Caco-2 (cell line): ENCODE measurements around the gene KCNT2. TPM values are rescaled to one million over a fixed set of nuclear protein-coding genes. Genes with fewer than 3 reads are reported as not detected.

Source experiments
- BruUV-seq: library from RNA; stranded (reverse); fragments of 400-500 nt; replicated peaks from 2 replicates; lab custom pipeline; 2021; lab: Mats Ljungman, UMichigan
- CTCF ChIA-PET: fragments of 300-600 bp; sonication (Branson Sonifier 250); formaldehyde crosslinking; loops from one replicate; lab custom pipeline; 2022; ENCODE audit warnings: antibody characterized with exemption; lab: Charles Lee
- POLR2A ChIA-PET: fragments of 300-600 bp; sonication (Branson Sonifier 250); formaldehyde crosslinking; loops from one replicate; lab custom pipeline; 2022; ENCODE audit warnings: antibody characterized with exemption; lab: Charles Lee
- DNase-seq, 2 experiments: peaks; one replicate each; pipeline versions ENCODE4 v3.0.0 to v3.0.0-alpha.2; 2020 to 2022
- H3K27me3 ChIP-seq: replicated peaks from 2 replicates; pipeline ENCODE4 v1.6.0; 2011; ENCODE audit warnings: low read length; ENCODE audit not compliant: control insufficient read depth, insufficient read depth
- H3K36me3 ChIP-seq: 2 replicates; pipeline ENCODE4 v1.5.1; 2011; ENCODE audit warnings: low read length; ENCODE audit not compliant: control insufficient read depth, insufficient read depth
- H3K4me1 ChIP-seq: fragments of 250-450 bp; sonication (Bioruptor Pico); 2 replicates; pipeline ENCODE4 v1.5.1; 2020; ENCODE audit warnings: mild to moderate bottlenecking
- H3K4me3 ChIP-seq: 2 replicates; pipeline ENCODE4 v1.5.1; 2011; ENCODE audit warnings: low read depth, mild to moderate bottlenecking, control low read depth, low read length
- H3K9me3 ChIP-seq: fragments of 250-450 bp; sonication (Bioruptor Pico); 2 replicates; pipeline ENCODE4 v1.5.1; 2020; ENCODE audit warnings: mild to moderate bottlenecking, moderate library complexity
- H3K27ac Mint-ChIP-seq: one replicate; pipeline ENCODE4 v1.8.0; 2022; ENCODE audit warnings: mixed read lengths; ENCODE audit not compliant: unreplicated experiment
- H3K27me3 Mint-ChIP-seq: one replicate; pipeline ENCODE4 v1.8.0; 2022; ENCODE audit warnings: mixed read lengths; ENCODE audit not compliant: insufficient read depth, unreplicated experiment
- H3K36me3 Mint-ChIP-seq: one replicate; pipeline ENCODE4 v1.8.0; 2022; ENCODE audit warnings: mild to moderate bottlenecking, mixed read lengths; ENCODE audit not compliant: insufficient read depth, unreplicated experiment
- H3K4me1 Mint-ChIP-seq: one replicate; pipeline ENCODE4 v1.8.0; 2022; ENCODE audit warnings: low read depth, mixed read lengths; ENCODE audit not compliant: unreplicated experiment
- H3K4me3 Mint-ChIP-seq: one replicate; pipeline ENCODE4 v1.8.0; 2022; ENCODE audit warnings: mild to moderate bottlenecking, moderate library complexity, mixed read lengths; ENCODE audit not compliant: unreplicated experiment
- H3K9me3 Mint-ChIP-seq: one replicate; pipeline ENCODE4 v1.8.0; 2022; ENCODE audit warnings: mixed read lengths; ENCODE audit not compliant: unreplicated experiment
- intact Hi-C: fragments of 100-400 bp; cut with micrococcal nuclease; formaldehyde crosslinking; loops from one replicate; pipeline ENCODE4 v1.10.0; 2022; ENCODE audit not compliant: unreplicated experiment
- total RNA-seq: library from RNA; stranded (reverse); gene quantifications from 2 replicates; pipeline ENCODE4 v1.2.3, GENCODE V29; 2022
- TF ChIP-seq, protein P1 (sequence below), 2 experiments: fragments of 200-600 bp in 1 of 2; IDR thresholded peaks; 1 replicate in 1 of 2; 2 replicates in 1 of 2; pipeline versions ENCODE4 v1.5.1 to v1.8.0; 2011 to 2022; ENCODE audit warnings: antibody characterized with exemption in 1 of 2, control low read depth in 1 of 2, inconsistent platforms in 1 of 2, low read depth in 1 of 2, low read length in 1 of 2, mild to moderate bottlenecking in 1 of 2, moderate library complexity in 1 of 2; ENCODE audit not compliant: insufficient read depth in 1 of 2, severe bottlenecking in 1 of 2, unreplicated experiment in 1 of 2

KCNT2 gene
- total RNA-seq, 1 experiment from 2014 or later = not detected

DNA sequence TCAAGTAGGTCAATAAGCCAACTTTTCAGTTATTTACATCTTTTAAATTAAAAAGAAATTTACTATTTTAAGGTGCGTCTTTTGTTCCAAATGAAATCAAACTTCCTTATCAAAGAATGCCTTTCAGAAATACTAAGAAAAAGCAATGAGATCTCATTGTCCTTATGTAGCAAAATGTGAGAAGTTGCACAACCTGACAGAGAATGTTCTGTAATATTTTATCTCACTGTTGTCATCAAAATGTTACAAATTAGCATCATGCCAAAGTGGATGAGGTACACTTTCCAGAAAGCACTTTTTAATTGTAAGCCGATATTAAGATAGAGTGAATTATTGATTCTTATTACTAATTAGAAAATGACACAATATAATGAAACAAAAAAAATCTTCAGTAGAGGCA lies 50.4 kb downstream of the KCNT2 start:
- TF ChIP-seq, protein P1, sequence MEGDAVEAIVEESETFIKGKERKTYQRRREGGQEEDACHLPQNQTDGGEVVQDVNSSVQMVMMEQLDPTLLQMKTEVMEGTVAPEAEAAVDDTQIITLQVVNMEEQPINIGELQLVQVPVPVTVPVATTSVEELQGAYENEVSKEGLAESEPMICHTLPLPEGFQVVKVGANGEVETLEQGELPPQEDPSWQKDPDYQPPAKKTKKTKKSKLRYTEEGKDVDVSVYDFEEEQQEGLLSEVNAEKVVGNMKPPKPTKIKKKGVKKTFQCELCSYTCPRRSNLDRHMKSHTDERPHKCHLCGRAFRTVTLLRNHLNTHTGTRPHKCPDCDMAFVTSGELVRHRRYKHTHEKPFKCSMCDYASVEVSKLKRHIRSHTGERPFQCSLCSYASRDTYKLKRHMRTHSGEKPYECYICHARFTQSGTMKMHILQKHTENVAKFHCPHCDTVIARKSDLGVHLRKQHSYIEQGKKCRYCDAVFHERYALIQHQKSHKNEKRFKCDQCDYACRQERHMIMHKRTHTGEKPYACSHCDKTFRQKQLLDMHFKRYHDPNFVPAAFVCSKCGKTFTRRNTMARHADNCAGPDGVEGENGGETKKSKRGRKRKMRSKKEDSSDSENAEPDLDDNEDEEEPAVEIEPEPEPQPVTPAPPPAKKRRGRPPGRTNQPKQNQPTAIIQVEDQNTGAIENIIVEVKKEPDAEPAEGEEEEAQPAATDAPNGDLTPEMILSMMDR (IDR thresholded peaks at IDR 0.05; ENCODE audit: insufficient read depth in 1 of 2, low read depth in 1 of 2, low read length in 1 of 2, severe bottlenecking in 1 of 2, unreplicated experiment in 1 of 2) = no peak
- no peaks in the 10 kb centered on the region for H3K9me3 Mint-ChIP-seq
- Histone ChIP-seq H3K4me3 (no peak overlapping the region), H3K4me1 (no peaks in the 10 kb centered on the region), H3K36me3 (no peaks in the 10 kb centered on the region), H3K9me3 (no peaks in the 10 kb centered on the region), H3K27me3 (no peaks in the 10 kb centered on the region)
- BruUV-seq = no TSS peak
- ChIA-PET POLR2A (no interaction called here), CTCF (no interaction called here)
- no peak overlapping the region for H3K27ac Mint-ChIP-seq
- DNase-seq = no peak
- intact Hi-C loops = no loop called here
- H3K27me3 Mint-ChIP-seq = no peaks in the 10 kb centered on the region
- H3K4me1 Mint-ChIP-seq = no peaks in the 10 kb centered on the region
- H3K36me3 Mint-ChIP-seq = no peaks in the 10 kb centered on the region
- H3K4me3 Mint-ChIP-seq = no peak overlapping the region

DNA sequence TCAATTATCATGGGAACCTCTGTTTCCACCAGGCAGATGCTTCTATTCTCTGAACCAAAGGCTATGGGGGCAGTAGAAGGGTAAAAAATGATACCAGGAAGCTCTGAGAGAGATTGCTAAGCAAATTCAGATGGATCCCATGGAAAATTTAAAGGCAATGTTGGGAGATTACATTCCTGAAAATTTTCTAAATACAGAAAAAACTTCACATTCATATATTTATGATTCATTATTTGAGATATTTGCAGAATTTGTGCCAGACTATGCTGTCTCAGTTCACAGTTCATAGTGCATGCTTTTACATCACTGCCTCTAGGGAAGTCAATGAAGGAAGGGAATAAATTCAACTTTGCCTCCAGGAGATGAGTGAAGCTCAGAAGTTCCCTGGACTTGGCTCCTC lies 57.5 kb downstream of the KCNT2 start:
- Histone ChIP-seq H3K36me3 (no peaks in the 10 kb centered on the region), H3K4me3 (no peak overlapping the region), H3K9me3 (no peaks in the 10 kb centered on the region), H3K27me3 (no peaks in the 10 kb centered on the region), H3K4me1 (no peaks in the 10 kb centered on the region)
- H3K9me3 Mint-ChIP-seq = no peaks in the 10 kb centered on the region
- no peaks in the 10 kb centered on the region for H3K27me3 Mint-ChIP-seq
- intact Hi-C loops = no loop called here
- TF ChIP-seq, protein P1 (IDR thresholded peaks at IDR 0.05; ENCODE audit: insufficient read depth in 1 of 2, low read depth in 1 of 2, low read length in 1 of 2, severe bottlenecking in 1 of 2, unreplicated experiment in 1 of 2) = no peak
- H3K4me1 Mint-ChIP-seq = no peaks in the 10 kb centered on the region
- no peak for DNase-seq
- ChIA-PET CTCF (no interaction called here), POLR2A (no interaction called here)
- no peaks in the 10 kb centered on the region for H3K36me3 Mint-ChIP-seq
- H3K27ac Mint-ChIP-seq = no peak overlapping the region
- no TSS peak for BruUV-seq
- H3K4me3 Mint-ChIP-seq = no peak overlapping the region

DNA sequence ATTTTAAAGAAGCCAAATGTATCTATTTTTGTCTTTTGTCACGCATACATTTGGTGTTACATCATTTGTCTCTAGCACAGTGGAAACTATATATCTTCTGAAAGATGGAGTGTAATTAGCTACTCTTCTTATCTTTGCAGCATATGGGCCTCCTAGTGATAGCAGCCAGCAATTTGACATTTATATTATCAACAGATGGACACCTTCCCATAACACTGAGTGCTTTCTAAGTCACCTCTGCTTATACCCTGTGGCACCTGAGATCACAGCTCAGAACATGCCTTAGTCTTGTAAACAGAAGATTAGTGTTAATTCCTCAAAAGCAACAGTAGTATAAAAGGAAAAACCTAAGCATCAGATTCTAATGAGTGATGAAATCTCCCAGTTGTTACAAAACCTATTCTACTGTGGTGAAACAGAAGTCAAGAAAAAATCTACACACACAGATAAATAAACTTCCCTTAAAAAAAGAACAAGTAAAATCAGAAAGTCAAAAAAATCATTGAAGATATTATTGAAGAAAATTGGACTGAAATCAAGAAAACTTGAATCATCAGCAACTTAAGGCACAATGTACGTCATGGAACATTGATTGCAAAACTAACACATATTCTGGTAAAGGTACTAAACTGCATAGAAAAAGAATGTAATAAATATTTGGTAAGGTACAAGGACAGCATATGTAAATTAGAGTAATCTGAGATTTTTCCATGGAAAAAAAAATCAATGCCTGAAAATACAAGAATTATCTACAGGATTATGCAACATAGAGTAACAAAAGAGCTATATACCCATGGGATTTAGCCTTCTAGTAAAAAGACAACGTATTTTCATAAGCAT lies 61.7 kb downstream of the KCNT2 start:
- Histone ChIP-seq H3K4me1 (no peaks in the 10 kb centered on the region), H3K27me3 (no peaks in the 10 kb centered on the region), H3K4me3 (no peak overlapping the region), H3K9me3 (no peaks in the 10 kb centered on the region), H3K36me3 (no peaks in the 10 kb centered on the region)
- ChIA-PET CTCF (no interaction called here), POLR2A (no interaction called here)
- H3K9me3 Mint-ChIP-seq = no peaks in the 10 kb centered on the region
- H3K27me3 Mint-ChIP-seq = no peaks in the 10 kb centered on the region
- H3K4me1 Mint-ChIP-seq = no peaks in the 10 kb centered on the region
- no peak overlapping the region for H3K4me3 Mint-ChIP-seq
- no peaks in the 10 kb centered on the region for H3K36me3 Mint-ChIP-seq
- intact Hi-C loops = no loop called here
- BruUV-seq = no TSS peak
- H3K27ac Mint-ChIP-seq = no peak overlapping the region
- DNase-seq = no peak
- TF ChIP-seq, protein P1 (IDR thresholded peaks at IDR 0.05; ENCODE audit: insufficient read depth in 1 of 2, low read depth in 1 of 2, low read length in 1 of 2, severe bottlenecking in 1 of 2, unreplicated experiment in 1 of 2) = no peak
